Spleen (tissue), 11 donors: ENCODE data around the gene ZBTB7B. TPM values are rescaled to one million over a fixed set of nuclear protein-coding genes. Genes with fewer than 3 reads are reported as not detected.

ENCODE experiments used
- DNase-seq: peaks from one replicate; pipeline ENCODE4 v3.0.0-alpha.2; 2020
- H3K27ac ChIP-seq, 8 donors: fragments of 200-600 bp; sonication (generic) in 7 of 8; 1 replicate in 4 of 8; 2 replicates in 4 of 8; pipeline versions ENCODE4 v1.5.0 to v1.8.0; 2016 to 2021; ENCODE audit warnings: inconsistent platforms in 4 of 8, mild to moderate bottlenecking in 4 of 8, moderate library complexity in 1 of 8
- H3K27me3 ChIP-seq, 7 donors: fragments of 200-600 bp; sonication (generic) in 6 of 7; replicated peaks in 1 of 7; 1 replicate in 4 of 7; 2 replicates in 3 of 7; pipeline versions ENCODE4 v1.5.0 to v1.8.0; 2016 to 2021; ENCODE audit warnings: inconsistent platforms in 3 of 7, mild to moderate bottlenecking in 1 of 7
- H3K36me3 ChIP-seq, 6 donors: fragments of 200-600 bp; sonication (generic) in 5 of 6; 1 replicate in 4 of 6; 2 replicates in 2 of 6; pipeline versions ENCODE4 v1.5.0 to v1.8.0; 2016 to 2021; ENCODE audit warnings: inconsistent platforms in 2 of 6
- H3K4me1 ChIP-seq, 6 donors: fragments of 200-600 bp; sonication (generic) in 5 of 6; 1 replicate in 3 of 6; 2 replicates in 3 of 6; pipeline versions ENCODE4 v1.5.0 to v1.8.0; 2016 to 2021; ENCODE audit warnings: inconsistent platforms in 3 of 6
- H3K4me3 ChIP-seq, 8 donors: fragments of 200-600 bp; sonication (generic) in 7 of 8; 1 replicate in 4 of 8; 2 replicates in 4 of 8; pipeline versions ENCODE4 v1.5.0 to v1.8.0; 2016 to 2021; ENCODE audit warnings: inconsistent platforms in 4 of 8, mild to moderate bottlenecking in 4 of 8, moderate library complexity in 2 of 8
- H3K9me3 ChIP-seq, 8 donors: fragments of 200-600 bp; sonication (generic) in 7 of 8; 1 replicate in 4 of 8; 2 replicates in 4 of 8; pipeline versions ENCODE4 v1.5.0 to v1.8.0; 2016 to 2021; ENCODE audit warnings: inconsistent platforms in 4 of 8
- POLR2A ChIP-seq, 3 donors: fragments of 450-650 bp; IDR thresholded peaks; one replicate each; pipeline ENCODE4 v1.5.1; 2017; ENCODE audit warnings: antibody characterized with exemption in 3 of 3, mild to moderate bottlenecking in 1 of 3
- POLR2AphosphoS5 ChIP-seq, 3 donors: sonication (generic); formaldehyde crosslinking; IDR thresholded peaks; one replicate each; pipeline ENCODE4 v1.5.1; 2017; ENCODE audit warnings: antibody characterized with exemption in 3 of 3
- WGBS, 5 donors: extraction: QIAGEN DNeasy Blood & Tissue Kit in 3 of 5; methylation state at CpG; one replicate each; pipeline versions ENCODE4 v1.1.5 to v1.1.7; 2013 to 2018; 5-methylcytosine and 5-hydroxymethylcytosine counted together
- intact Hi-C: fragments of 100-400 bp; cut with DNase I; formaldehyde crosslinking; loops from one replicate; pipeline ENCODE4 v1.15.0; 2023; ENCODE audit warnings: low total_unique reads
- polyA plus RNA-seq, 3 donors: library from polyadenylated mRNA; stranded (reverse); fragments of 200-250 nt; gene quantifications; one replicate each; pipeline ENCODE4 v1.2.1, GENCODE V29; 2013
- total RNA-seq, 7 donors: library from RNA; depleted of rRNA in 3 of 7; stranded (reverse); fragments of >200 nt in 3 of 7; fragmentation: NEBNext Ultra II Directional in 4 of 7; extraction: Animal tissue kit (Norgen Biotek cat#: 25700) in 4 of 7; gene quantifications; one replicate each; pipeline versions ENCODE4 v1.1.0 to v1.2.1, GENCODE V29; 2016 to 2021
- TF ChIP-seq, protein P1 (sequence below), 11 experiments: fragments of 200-600 bp in 7 of 11; fragments of 450-650 bp in 4 of 11; sonication (generic) in 4 of 11; IDR thresholded peaks in 8 of 11; conservative IDR thresholded peaks in 3 of 11; 1 replicate in 7 of 11; 2 replicates in 4 of 11; pipeline versions ENCODE4 v1.4.0 to v1.8.0; 2016 to 2021; ENCODE audit warnings: antibody characterized with exemption in 11 of 11, inconsistent platforms in 4 of 11, mild to moderate bottlenecking in 1 of 11
- donor health status: healthy with polysubstance abuse.
- donor health status: DM: no; HTN: no; CAD: no; lungs with moderate emphysema.
- donor health status: DM: no; HTN: no; CAD: no.
- donor health status: Bipolar disorder and iron deficiency.
- donor health status: healthy.
- donor health status: DM: no; HTN: no; CAD: no.
- donor health status: DM: yes; HTN: yes; CAD: no.

Gene ZBTB7B
- total and polyA plus RNA-seq, 10 donors: 11.1 to 88.9 (median 57.5) TPM

DNA sequence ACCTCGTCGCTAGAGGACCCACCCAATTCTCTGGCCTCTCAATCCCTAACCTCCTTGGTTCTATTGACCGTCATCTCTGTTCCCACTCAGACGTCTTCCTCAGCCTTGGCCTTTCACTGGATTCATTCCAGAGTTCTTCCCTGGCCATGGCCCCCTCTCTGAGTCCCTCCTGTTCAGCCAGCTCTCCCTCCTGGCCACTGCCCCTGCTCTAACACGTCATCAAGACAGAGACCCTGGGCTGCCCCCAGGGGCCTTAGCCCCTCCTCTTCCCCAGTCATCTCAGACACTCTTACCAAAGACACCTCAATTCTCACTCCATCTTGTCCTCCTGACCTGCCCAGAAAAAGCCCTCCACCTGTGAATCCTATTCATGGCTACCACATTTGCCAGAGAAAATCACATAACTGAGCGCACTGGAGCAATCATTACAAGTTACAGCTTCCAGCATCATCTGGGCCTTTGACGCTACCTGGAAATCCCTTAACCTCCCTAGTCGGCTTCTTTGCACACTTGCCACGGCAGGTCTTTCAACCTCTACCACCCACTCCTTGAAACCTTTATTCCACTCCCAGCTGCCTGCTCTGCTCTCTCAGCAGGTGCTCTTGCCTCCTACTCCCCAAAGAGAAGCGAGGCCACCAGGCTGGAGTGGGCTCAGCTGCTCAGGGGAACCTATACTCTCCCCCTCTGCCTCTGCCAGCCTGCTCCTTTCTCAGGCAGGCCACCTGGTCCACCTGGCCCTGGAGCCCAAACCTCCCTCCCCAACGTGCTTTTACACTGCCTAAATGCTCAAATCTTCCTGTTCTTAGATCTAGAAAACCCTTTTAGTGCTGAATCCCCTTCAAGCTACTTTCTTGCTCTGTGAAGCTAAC is 17.0 kb downstream of the ZBTB7B start:
- Histone ChIP-seq H3K27me3 (no peaks in the 10 kb centered on the region), H3K4me3 (no peak overlapping the region), H3K27ac (peak overlapping the region in 2 of 8 donors; percentile 11 to 99), H3K9me3 (no peaks in the 10 kb centered on the region), H3K36me3 (peaks cover 0 to 24% (median 14%) of the 10 kb centered on the region in 6 donors), H3K4me1 (peaks cover 22 to 61% (median 50%) of the 10 kb centered on the region in 6 donors)
- 76 to 83% (median 77%) methylated on average over 11 of the region's 11 CpGs for WGBS, 5 donors
- intact Hi-C loops: no loop called here
- TF ChIP-seq POLR2A (IDR thresholded peaks at IDR 0.05) (no peak), POLR2AphosphoS5 (IDR thresholded peaks at IDR 0.05) (no peak)
- TF ChIP-seq, protein P1, sequence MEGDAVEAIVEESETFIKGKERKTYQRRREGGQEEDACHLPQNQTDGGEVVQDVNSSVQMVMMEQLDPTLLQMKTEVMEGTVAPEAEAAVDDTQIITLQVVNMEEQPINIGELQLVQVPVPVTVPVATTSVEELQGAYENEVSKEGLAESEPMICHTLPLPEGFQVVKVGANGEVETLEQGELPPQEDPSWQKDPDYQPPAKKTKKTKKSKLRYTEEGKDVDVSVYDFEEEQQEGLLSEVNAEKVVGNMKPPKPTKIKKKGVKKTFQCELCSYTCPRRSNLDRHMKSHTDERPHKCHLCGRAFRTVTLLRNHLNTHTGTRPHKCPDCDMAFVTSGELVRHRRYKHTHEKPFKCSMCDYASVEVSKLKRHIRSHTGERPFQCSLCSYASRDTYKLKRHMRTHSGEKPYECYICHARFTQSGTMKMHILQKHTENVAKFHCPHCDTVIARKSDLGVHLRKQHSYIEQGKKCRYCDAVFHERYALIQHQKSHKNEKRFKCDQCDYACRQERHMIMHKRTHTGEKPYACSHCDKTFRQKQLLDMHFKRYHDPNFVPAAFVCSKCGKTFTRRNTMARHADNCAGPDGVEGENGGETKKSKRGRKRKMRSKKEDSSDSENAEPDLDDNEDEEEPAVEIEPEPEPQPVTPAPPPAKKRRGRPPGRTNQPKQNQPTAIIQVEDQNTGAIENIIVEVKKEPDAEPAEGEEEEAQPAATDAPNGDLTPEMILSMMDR (IDR thresholded peaks at IDR 0.05 in 8 of 11, conservative IDR thresholded peaks at IDR 0.05 in 3 of 11): no peak
- DNase-seq: no peak

DNA sequence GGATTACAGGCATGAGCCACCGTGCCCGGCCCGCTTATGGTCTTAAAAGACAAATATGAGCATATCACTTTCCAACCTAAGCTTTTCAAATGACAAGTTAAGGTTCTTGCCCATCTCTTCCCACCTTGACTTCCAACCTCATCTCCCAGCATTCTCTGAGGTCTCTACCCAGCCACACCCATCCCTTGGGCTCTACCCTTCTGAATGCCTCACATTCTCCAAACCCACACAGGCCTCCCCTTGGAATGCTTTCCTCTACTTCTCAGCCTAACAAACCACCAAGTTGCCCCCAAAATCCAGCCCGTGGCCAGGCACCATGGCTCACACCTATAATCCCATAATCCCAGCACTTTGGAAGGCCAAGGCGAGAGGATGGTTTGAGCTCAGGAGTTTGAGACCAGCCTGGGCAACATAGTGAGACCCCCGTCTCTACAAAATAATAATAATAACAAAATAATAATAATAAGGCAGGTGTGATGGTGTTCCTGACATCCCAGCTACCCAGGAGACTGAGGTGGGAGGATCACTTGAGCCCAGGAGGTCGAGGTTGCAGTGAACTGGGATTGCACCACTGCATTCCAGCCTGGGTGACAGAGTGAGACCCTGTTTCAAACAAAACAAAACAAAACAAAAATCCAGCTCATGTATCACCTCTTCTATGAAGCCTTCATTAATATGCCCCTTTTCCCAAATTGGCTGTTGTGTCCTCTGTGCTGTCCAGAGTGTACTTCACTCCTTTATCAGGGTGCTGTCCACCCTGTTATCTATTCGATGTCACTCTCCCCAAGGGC is 19.7 kb downstream of the ZBTB7B start:
- intact Hi-C loops: no loop called here
- no peaks in the 10 kb centered on the region for H3K36me3 ChIP-seq
- no peaks in the 10 kb centered on the region for H3K27me3 ChIP-seq
- H3K4me3 ChIP-seq: no peak overlapping the region
- 77 to 90% (median 86%) methylated on average over 8 of the region's 8 CpGs for WGBS, 5 donors
- no peaks in the 10 kb centered on the region for H3K9me3 ChIP-seq
- no peak for DNase-seq
- TF ChIP-seq POLR2A (IDR thresholded peaks at IDR 0.05): no peak
- TF ChIP-seq, protein P1 (IDR thresholded peaks at IDR 0.05 in 8 of 11, conservative IDR thresholded peaks at IDR 0.05 in 3 of 11): no peak
- TF ChIP-seq POLR2AphosphoS5 (IDR thresholded peaks at IDR 0.05): no peak
- H3K27ac ChIP-seq: no peak overlapping the region
- peaks cover 9 to 33% (median 22%) of the 10 kb centered on the region in 6 donors for H3K4me1 ChIP-seq

DNA sequence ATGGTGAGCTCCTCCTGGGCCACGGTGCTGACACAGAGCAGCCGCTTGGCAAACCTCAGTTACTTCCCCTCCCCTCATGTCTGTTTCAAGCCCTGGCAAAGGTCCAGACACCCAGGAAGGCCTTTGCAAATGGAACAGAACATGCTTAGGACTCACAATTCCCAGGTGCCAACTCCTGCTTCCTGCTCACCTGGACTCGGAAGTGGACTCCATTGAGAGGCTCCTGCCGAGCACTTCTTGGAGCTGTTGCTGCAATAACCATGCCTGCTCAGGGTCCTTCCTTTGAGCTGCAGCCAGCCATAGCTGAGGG is 20.3 kb downstream of the ZBTB7B start:
- WGBS, 5 donors: 54 to 71% (median 67%) methylated on average over 4 of the region's 4 CpGs
- no peak for DNase-seq
- TF ChIP-seq POLR2A (IDR thresholded peaks at IDR 0.05): no peak
- TF ChIP-seq, protein P1 (IDR thresholded peaks at IDR 0.05 in 8 of 11, conservative IDR thresholded peaks at IDR 0.05 in 3 of 11): no peak
- TF ChIP-seq POLR2AphosphoS5 (IDR thresholded peaks at IDR 0.05): no peak
- Histone ChIP-seq H3K27me3 (no peaks in the 10 kb centered on the region), H3K9me3 (no peaks in the 10 kb centered on the region), H3K36me3 (no peaks in the 10 kb centered on the region), H3K4me1 (peaks cover 5 to 28% (median 17%) of the 10 kb centered on the region in 6 donors), H3K27ac (no peak overlapping the region), H3K4me3 (no peak overlapping the region)
- intact Hi-C loops: no loop called here

DNA sequence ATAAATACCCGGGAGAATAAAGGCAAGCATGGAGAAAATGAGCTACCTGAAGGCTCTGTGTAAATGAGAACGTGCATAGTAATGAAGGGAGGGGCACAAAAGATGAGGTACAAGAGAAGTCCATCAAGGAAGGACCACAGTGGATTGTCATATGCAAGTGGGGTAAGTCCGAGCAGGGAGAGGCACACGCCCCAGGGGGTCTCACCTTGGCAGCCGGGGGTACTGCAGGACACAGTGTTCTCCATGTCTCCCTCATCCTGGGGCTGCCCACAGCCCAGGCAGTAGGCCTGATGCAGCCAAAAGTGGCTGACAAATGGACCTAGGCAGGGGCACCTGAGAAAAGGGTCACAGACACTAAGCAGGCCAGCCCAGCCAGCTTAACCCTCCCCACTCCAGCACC is 21.0 kb downstream of the ZBTB7B start:
- H3K27me3 ChIP-seq: no peaks in the 10 kb centered on the region
- no peak overlapping the region for H3K4me3 ChIP-seq
- intact Hi-C loops: no loop called here
- WGBS, 5 donors: 82 to 93% (median 89%) methylated on average over 5 of the region's 5 CpGs
- DNase-seq: no peak
- H3K27ac ChIP-seq: no peak overlapping the region
- peaks cover 0 to 24% (median 9%) of the 10 kb centered on the region in 6 donors for H3K4me1 ChIP-seq
- no peaks in the 10 kb centered on the region for H3K9me3 ChIP-seq
- no peaks in the 10 kb centered on the region for H3K36me3 ChIP-seq
- TF ChIP-seq POLR2A (IDR thresholded peaks at IDR 0.05) (no peak), POLR2AphosphoS5 (IDR thresholded peaks at IDR 0.05) (no peak)
- TF ChIP-seq, protein P1 (IDR thresholded peaks at IDR 0.05 in 8 of 11, conservative IDR thresholded peaks at IDR 0.05 in 3 of 11): no peak
